SH-SY5Y (cell line): ENCODE results near the gene CCDC12.

Source experiments
- GATA2 ChIP-seq: IDR thresholded peaks from 2 replicates; pipeline ENCODE4 v1.6.1; 2011; ENCODE audit warnings: mild to moderate bottlenecking, low read depth, low read length
- GATA3 ChIP-seq: IDR thresholded peaks from 2 replicates; pipeline ENCODE4 v1.6.1; 2011; ENCODE audit warnings: low read depth, mild to moderate bottlenecking, low read length, moderate library complexity

- TF ChIP-seq GATA2 (no peak), GATA3 (no peak)
Measured at GRCh38 chr3:46901061-46901460, 75.5 kb downstream of the CCDC12 start.
